Uterus (tissue), 2 donors: ENCODE data around the gene SACS.

Experiments
- CTCF ChIP-seq, 4 experiments: fragments of 200-600 bp in 2 of 4; fragments of 450-650 bp in 2 of 4; sonication (generic) in 2 of 4; IDR thresholded peaks; one replicate each; pipeline ENCODE4 v1.5.1; 2016 to 2019; ENCODE audit warnings: antibody characterized with exemption in 4 of 4, mild to moderate bottlenecking in 2 of 4, moderate library complexity in 1 of 4
- POLR2A ChIP-seq, 2 donors: fragments of 450-650 bp; IDR thresholded peaks; one replicate each; pipeline ENCODE4 v1.6.1; 2016; ENCODE audit warnings: antibody characterized with exemption in 2 of 2, mild to moderate bottlenecking in 1 of 2, moderate library complexity in 1 of 2

DNA sequence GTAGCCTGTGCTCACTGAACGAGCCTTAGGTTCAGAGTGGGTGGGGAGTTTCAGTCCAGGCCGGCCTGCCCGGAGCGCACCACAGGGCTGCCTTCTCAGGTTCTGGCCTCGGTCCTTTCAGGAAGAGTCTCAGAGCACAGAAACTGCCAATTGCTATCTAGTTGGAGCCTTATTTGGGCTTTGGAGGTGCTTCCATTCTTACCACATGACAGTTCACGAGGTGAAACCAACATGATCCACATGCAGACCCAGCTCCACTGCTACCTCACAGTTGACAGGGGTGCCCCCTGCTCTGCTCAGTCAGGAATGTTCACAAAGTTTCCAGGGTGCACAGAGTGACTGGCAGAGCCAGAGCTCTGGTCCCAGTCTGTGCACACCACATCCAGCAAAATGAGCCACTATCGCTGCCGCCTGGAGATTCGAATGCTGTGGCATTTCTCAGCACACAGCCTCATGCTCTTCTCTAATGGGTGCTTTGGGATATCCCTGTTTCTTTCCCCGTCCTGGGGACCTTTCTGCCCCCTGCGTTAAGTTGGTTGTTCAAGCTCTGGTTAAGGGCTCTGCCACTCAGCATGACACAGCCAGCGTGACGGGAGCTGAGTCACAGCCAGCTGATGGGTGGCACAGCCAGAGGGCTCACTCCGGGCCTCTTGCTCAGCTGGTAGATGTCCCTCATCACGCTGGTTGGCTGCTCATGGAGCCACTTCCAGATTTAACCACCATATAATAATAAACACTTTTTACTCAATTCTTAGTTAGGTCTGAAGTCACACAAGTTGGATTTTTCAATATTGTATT, 7.5 kb upstream of the SACS start:
- TF ChIP-seq POLR2A (IDR thresholded peaks at IDR 0.05) (no peak), CTCF (IDR thresholded peaks at IDR 0.05) (no peak)
